WTC11 (cell line): Measurements from ENCODE around the gene WWOX. TPM values are rescaled to one million over a fixed set of nuclear protein-coding genes. Genes with fewer than 3 reads are reported as not detected.

Experiments used
- ATAC-seq: fragments of 200-7000 bp; cut with Tn5 transposase; 2 replicates; pipeline ENCODE4 v1.10.0; 2021; ENCODE audit warnings: mild to moderate bottlenecking, moderate library complexity
- CTCF ChIA-PET: fragments of 300-600 bp; sonication (Branson Sonifier 250); formaldehyde crosslinking; loops from one replicate; lab custom pipeline; 2021; ENCODE audit warnings: antibody characterized with exemption; lab: Charles Lee
- POLR2A ChIA-PET: fragments of 350-600 bp; sonication (Branson Sonifier 250); formaldehyde crosslinking; loops from one replicate; lab custom pipeline; 2021; ENCODE audit warnings: antibody characterized with exemption; lab: Charles Lee
- DNase-seq: peaks from one replicate; pipeline ENCODE4 v3.0.0; 2021; ENCODE audit warnings: low spot score
- H3K27ac Mint-ChIP-seq: 2 replicates; pipeline ENCODE4 v1.8.0; 2021; ENCODE audit warnings: mixed read lengths
- H3K27me3 Mint-ChIP-seq: 2 replicates; pipeline ENCODE4 v1.8.0; 2021; ENCODE audit warnings: low read depth, mild to moderate bottlenecking, moderate library complexity, mixed read lengths
- H3K36me3 Mint-ChIP-seq: 2 replicates; pipeline ENCODE4 v1.8.0; 2021; ENCODE audit warnings: mixed read lengths
- H3K4me1 Mint-ChIP-seq: 2 replicates; pipeline ENCODE4 v1.8.0; 2022; ENCODE audit warnings: mixed read lengths
- H3K4me3 Mint-ChIP-seq: 2 replicates; pipeline ENCODE4 v1.8.0; 2021; ENCODE audit warnings: mild to moderate bottlenecking, moderate library complexity, mixed read lengths
- H3K9me3 Mint-ChIP-seq: 2 replicates; pipeline ENCODE4 v1.8.0; 2021; ENCODE audit warnings: mixed read lengths
- AFF4 ChIP-seq: sonication (generic); formaldehyde crosslinking; IDR thresholded peaks from 2 replicates; pipeline ENCODE4 v1.8.1; 2023; ENCODE audit warnings: mild to moderate bottlenecking, missing genetic modification reagents, borderline replicate concordance
- ARID4B ChIP-seq: sonication (generic); formaldehyde crosslinking; IDR thresholded peaks from 2 replicates; pipeline ENCODE4 v1.8.0; 2023; ENCODE audit warnings: missing genetic modification reagents, mild to moderate bottlenecking, borderline replicate concordance
- FOXP4 ChIP-seq: sonication (generic); formaldehyde crosslinking; IDR thresholded peaks from 2 replicates; pipeline ENCODE4 v1.8.0; 2022; ENCODE audit warnings: mild to moderate bottlenecking, missing genetic modification reagents
- HMGA2 ChIP-seq: fragments of 250-450 bp; sonication (Bioruptor Pico); IDR thresholded peaks from 2 replicates; pipeline ENCODE4 v1.4.0; 2021; ENCODE audit warnings: mild to moderate bottlenecking, moderate library complexity
- IRF1 ChIP-seq: sonication (generic); formaldehyde crosslinking; IDR thresholded peaks from 2 replicates; pipeline ENCODE4 v1.8.0; 2023; ENCODE audit warnings: missing genetic modification reagents
- JAZF1 ChIP-seq: fragments of 250-450 bp; sonication (Bioruptor Pico); IDR thresholded peaks from 2 replicates; pipeline ENCODE4 v1.9.0; 2021; ENCODE audit warnings: moderate library complexity, mild to moderate bottlenecking, inconsistent platforms
- KAT7 ChIP-seq: sonication (generic); formaldehyde crosslinking; IDR thresholded peaks from 2 replicates; pipeline ENCODE4 v1.8.1; 2023; ENCODE audit warnings: missing genetic modification reagents, mild to moderate bottlenecking, borderline replicate concordance
- NFYB ChIP-seq: sonication (generic); formaldehyde crosslinking; conservative IDR thresholded peaks from 2 replicates; pipeline ENCODE4 v1.8.0; 2022; ENCODE audit warnings: low read depth, missing genetic modification reagents
- RORB ChIP-seq: fragments of 250-450 bp; sonication (Bioruptor Pico); IDR thresholded peaks from 2 replicates; pipeline ENCODE4 v1.9.0; 2021; ENCODE audit warnings: mild to moderate bottlenecking
- SOX15 ChIP-seq: fragments of 250-450 bp; sonication (Bioruptor Pico); IDR thresholded peaks from 2 replicates; pipeline ENCODE4 v1.9.0; 2021; ENCODE audit warnings: mild to moderate bottlenecking
- USF1 ChIP-seq: sonication (generic); formaldehyde crosslinking; IDR thresholded peaks from 2 replicates; pipeline ENCODE4 v1.8.0; 2022; ENCODE audit warnings: mild to moderate bottlenecking, missing genetic modification reagents
- ZBTB43 ChIP-seq: sonication (generic); formaldehyde crosslinking; IDR thresholded peaks from 2 replicates; pipeline ENCODE4 v1.8.1; 2023; ENCODE audit warnings: mild to moderate bottlenecking, missing genetic modification reagents
- ZNF219 ChIP-seq: sonication (generic); formaldehyde crosslinking; IDR thresholded peaks from 2 replicates; pipeline ENCODE4 v1.8.0; 2023; ENCODE audit warnings: missing genetic modification reagents, mild to moderate bottlenecking, borderline replicate concordance
- ZNF396 ChIP-seq: fragments of 250-450 bp; sonication (Bioruptor Pico); IDR thresholded peaks from 2 replicates; pipeline ENCODE4 v1.8.0; 2021; ENCODE audit warnings: mild to moderate bottlenecking, moderate library complexity, borderline replicate concordance
- total RNA-seq: library from RNA; stranded (reverse); gene quantifications from 3 replicates; pipeline ENCODE4 v1.2.3, GENCODE V29; 2021

The WWOX gene
- total RNA-seq, 1 experiment from 2014 or later, result 15.7 TPM

- Mint-ChIP-seq H3K27me3 (no peaks in the 10 kb centered on the region), H3K27ac (no peak overlapping the region), H3K4me1 (no peaks in the 10 kb centered on the region), H3K4me3 (no peak overlapping the region), H3K9me3 (peaks cover 3% of the 10 kb centered on the region; the same call in 1 of the 2 replicates), H3K36me3 (no peaks in the 10 kb centered on the region)
- ChIA-PET CTCF (no interaction called here), POLR2A (no interaction called here)
- TF ChIP-seq JAZF1, result no peak
- TF ChIP-seq SOX15 (CRISPR knock-in tag), result no peak
- TF ChIP-seq FOXP4 (CRISPR knock-in tag), result no peak
- no peak for TF ChIP-seq HMGA2 (CRISPR knock-in tag)
- DNase-seq (no peak), ATAC-seq (no peak)
Observed at GRCh38 chr16:78672779-78673556, 573.5 kb downstream of the WWOX start.

GRCh38 chr16:78673884-78674283 lies 574.4 kb downstream of the WWOX start:
- H3K4me3 Mint-ChIP-seq, result no peak overlapping the region
- ChIA-PET CTCF (no interaction called here), POLR2A (no interaction called here)
- no peak for ATAC-seq
- no peaks in the 10 kb centered on the region for H3K4me1 Mint-ChIP-seq
- H3K27ac Mint-ChIP-seq, result no peak overlapping the region
- no peaks in the 10 kb centered on the region for H3K27me3 Mint-ChIP-seq
- DNase-seq, result no peak
- no peaks in the 10 kb centered on the region for H3K9me3 Mint-ChIP-seq
- TF ChIP-seq ZBTB43 (no peak), USF1 (CRISPR knock-in tag) (no peak), NFYB (CRISPR knock-in tag) (no peak), IRF1 (CRISPR knock-in tag) (no peak), ARID4B (no peak), ZNF219 (no peak)
- no peaks in the 10 kb centered on the region for H3K36me3 Mint-ChIP-seq

GRCh38 chr16:78675312-78675711 lies 575.9 kb downstream of the WWOX start:
- no peak for ATAC-seq
- H3K9me3 Mint-ChIP-seq, result no peaks in the 10 kb centered on the region
- H3K36me3 Mint-ChIP-seq, result no peaks in the 10 kb centered on the region
- no peak for TF ChIP-seq ZNF396 (CRISPR knock-in tag)
- no peak for TF ChIP-seq KAT7 (CRISPR knock-in tag)
- TF ChIP-seq AFF4 (CRISPR knock-in tag), result no peak
- no peak for TF ChIP-seq RORB
- ChIA-PET POLR2A (no interaction called here), CTCF (no interaction called here)
- DNase-seq, result no peak
- H3K27ac Mint-ChIP-seq, result no peak overlapping the region
- H3K27me3 Mint-ChIP-seq, result no peaks in the 10 kb centered on the region
- no peaks in the 10 kb centered on the region for H3K4me1 Mint-ChIP-seq
- H3K4me3 Mint-ChIP-seq, result no peak overlapping the region
